Endothelial cell of coronary artery (primary cell): ENCODE data around the gene MEIS2. TPM values are rescaled to one million over a fixed set of nuclear protein-coding genes. Genes with fewer than 3 reads are reported as not detected.

Source experiments
- total RNA-seq: library from RNA; depleted of rRNA; stranded (reverse); fragments of >200 nt; gene quantifications from 2 replicates; pipeline ENCODE4 v1.2.3, GENCODE V29; 2014

The MEIS2 gene
- total RNA-seq, result 39.1 and 55.5 TPM in 2 replicates

DNA sequence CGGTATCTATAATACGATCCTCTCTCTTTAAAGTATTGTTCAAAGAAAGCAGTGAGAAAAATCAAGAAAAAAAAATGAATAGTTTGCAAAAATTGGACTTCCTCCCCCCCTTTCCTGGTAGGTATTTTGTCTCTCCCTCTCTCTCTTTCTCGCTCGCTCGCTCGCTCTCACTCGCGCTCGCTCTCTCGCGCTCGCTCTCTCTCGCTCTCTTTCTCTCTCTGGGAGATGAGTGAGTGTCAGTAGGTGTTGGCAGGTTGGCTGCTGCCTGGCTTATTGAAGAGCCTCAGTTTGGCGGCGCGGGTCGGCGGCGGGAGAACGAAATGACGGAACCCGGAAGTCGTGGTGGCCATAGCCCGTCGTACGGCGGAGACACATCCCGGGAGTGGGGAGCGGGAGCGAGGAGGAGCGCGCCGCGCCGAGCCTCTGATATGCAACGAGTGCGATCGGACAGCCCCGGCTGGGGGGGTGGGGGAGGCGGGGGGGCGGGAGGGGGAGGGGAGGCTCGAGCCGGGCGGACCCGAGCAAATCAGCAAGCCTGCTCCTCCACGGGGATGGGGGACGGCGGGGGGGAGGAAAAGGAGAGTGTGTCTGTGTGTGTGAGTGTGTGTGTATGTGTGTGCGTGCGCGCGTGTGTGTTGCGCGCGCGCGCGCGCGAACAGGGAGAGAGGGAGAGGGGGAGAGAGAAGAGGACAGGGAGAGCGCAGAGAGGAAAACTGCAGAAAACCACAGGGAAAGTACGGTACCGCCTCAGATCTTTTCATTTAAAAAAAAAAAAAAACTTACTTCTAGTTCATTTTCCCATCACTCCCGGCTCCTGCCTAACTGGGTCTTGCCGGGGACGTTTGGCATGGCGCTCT lies at the start of gene MEIS2:
TSS of gene MEIS2 (minus strand) at position 441 of the 857 bp plus-strand sequence. CDS start 1,083 bp downstream, outside the sequence.

